Stimulated activated CD4-positive, alpha-beta T cell treated with anti-CD3 and anti-CD28 coated beads, Interleukin-1b, Interleukin-23, amount 100 ng/mL, for 48 hours (primary cell): Measurements from ENCODE around the gene ARRDC3.
A peak's percentile ranks its signal among the peaks of the same experiment; 100 is the strongest.
"Not testable (repeated sequence)": the region's sequence is repeated elsewhere in the genome, so short reads cannot be mapped to it uniquely, and the experiment has no call there.

Experiments
- DNase-seq: peaks from one replicate; pipeline ENCODE4 v3.0.0-alpha.2; 2020

The ARRDC3 gene

GRCh38 chr5:91383027-91383955, at the start of gene ARRDC3:
Gene ARRDC3 (minus strand): TSS chr5:91383317. CDS start chr5:91383092, 225 bp downstream.
- peak; percentile 97 for DNase-seq

GRCh38 chr5:91430949-91431348, 47.8 kb upstream of the ARRDC3 start:
- no peak for DNase-seq

GRCh38 chr5:91424638-91425436, 41.7 kb upstream of the ARRDC3 start:
- DNase-seq: no peak

- no peak for DNase-seq
These were observed 40.8 kb upstream of the ARRDC3 start for GRCh38 chr5:91423871-91424270.

GRCh38 chr5:91420879-91421278, 37.8 kb upstream of the ARRDC3 start:
- DNase-seq: no peak

GRCh38 chr5:91419571-91420537, 36.7 kb upstream of the ARRDC3 start:
- DNase-seq: peak; percentile 63

- DNase-seq: no peak
These were observed 36.0 kb upstream of the ARRDC3 start for GRCh38 chr5:91419136-91419535.

- DNase-seq: no peak
These were observed 35.0 kb upstream of the ARRDC3 start for GRCh38 chr5:91418158-91418557.

- DNase-seq: no peak
These were observed 34.1 kb upstream of the ARRDC3 start for GRCh38 chr5:91417219-91417618.

- no peak for DNase-seq
These were observed 33.4 kb upstream of the ARRDC3 start for GRCh38 chr5:91416491-91416890.

GRCh38 chr5:91409304-91409703, 26.2 kb upstream of the ARRDC3 start:
- no peak for DNase-seq

- DNase-seq: no peak
These were observed 25.6 kb upstream of the ARRDC3 start for GRCh38 chr5:91408710-91409109.

- DNase-seq: no peak
These were observed 24.1 kb upstream of the ARRDC3 start for GRCh38 chr5:91407204-91407603.

GRCh38 chr5:91403438-91403837, 20.3 kb upstream of the ARRDC3 start:
- no peak for DNase-seq

GRCh38 chr5:91401175-91401574, 18.1 kb upstream of the ARRDC3 start:
- no peak for DNase-seq

GRCh38 chr5:91397791-91398190, 14.7 kb upstream of the ARRDC3 start:
- no peak for DNase-seq

- no peak for DNase-seq
These were observed 7.2 kb upstream of the ARRDC3 start for GRCh38 chr5:91390268-91390667.

- not testable (repeated sequence) for DNase-seq
These were observed 6.4 kb upstream of the ARRDC3 start for GRCh38 chr5:91389555-91389954.

GRCh38 chr5:91388362-91388761, 5.2 kb upstream of the ARRDC3 start:
- no peak for DNase-seq

GRCh38 chr5:91386120-91386519, 3.0 kb upstream of the ARRDC3 start:
- DNase-seq: no peak

- not testable (repeated sequence) for DNase-seq
These were observed 2.5 kb upstream of the ARRDC3 start for GRCh38 chr5:91385596-91385995.

- DNase-seq: no peak
These were observed 1.7 kb upstream of the ARRDC3 start for GRCh38 chr5:91384671-91385430.
